HepG2 (cell line): ENCODE data around the gene GUCY2C. TPM values are rescaled to one million over a fixed set of nuclear protein-coding genes. Genes with fewer than 3 reads are reported as not detected.

ENCODE experiments used
- CHD2 ChIP-seq: IDR thresholded peaks from 2 replicates; pipeline ENCODE4 v1.6.1; 2011; ENCODE audit warnings: low read depth, low read length, improper control_type of control experiment
- KDM5A ChIP-seq: fragments of 200-600 bp; sonication (generic); IDR thresholded peaks from 2 replicates; pipeline ENCODE4 v1.7.0; 2018; ENCODE audit warnings: antibody characterized with exemption, mild to moderate bottlenecking, low read length, borderline replicate concordance
- NPAS2 ChIP-seq: sonication (generic); formaldehyde crosslinking; IDR thresholded peaks from 2 replicates; pipeline ENCODE4 v1.8.0; 2022; ENCODE audit warnings: mild to moderate bottlenecking, missing genetic modification reagents, borderline replicate concordance
- TBP ChIP-seq: sonication (generic); formaldehyde crosslinking; IDR thresholded peaks from 2 replicates; pipeline ENCODE4 v1.5.0; 2020; ENCODE audit warnings: missing genetic modification reagents
- ZNF280B ChIP-seq: sonication (generic); formaldehyde crosslinking; IDR thresholded peaks from 2 replicates; pipeline ENCODE4 v1.5.0; 2020; ENCODE audit warnings: missing genetic modification reagents, mild to moderate bottlenecking, borderline replicate concordance
- ZNF335 ChIP-seq: sonication (generic); formaldehyde crosslinking; IDR thresholded peaks from 2 replicates; pipeline ENCODE4 v1.4.0; 2020; ENCODE audit warnings: missing genetic modification reagents
- ZNF749 ChIP-seq: sonication (generic); formaldehyde crosslinking; IDR thresholded peaks from 2 replicates; pipeline ENCODE4 v1.8.0; 2022; ENCODE audit warnings: mild to moderate bottlenecking, missing genetic modification reagents, moderate library complexity, borderline replicate concordance
- polyA plus RNA-seq, 8 experiments: library from polyadenylated mRNA; depleted of rRNA in 3 of 8; stranded (reverse) in 7 of 8; unstranded in 1 of 8; fragments of >200 nt; fragmentation: Illumina TruSeq in 4 of 8; extraction: Trizol in 4 of 8; gene quantifications; 2 replicates each; pipeline versions ENCODE4 v1.2.1 to v1.2.3, GENCODE V29; 2011 to 2016; ENCODE audit warnings: low read depth in 4 of 8, missing spikeins in 1 of 8, mixed read lengths in 1 of 8; ENCODE audit not compliant: insufficient read depth in 1 of 8
- total RNA-seq, 5 experiments: library from RNA; depleted of rRNA; stranded (reverse); fragments of >200 nt; fragmentation: Illumina TruSeq; extraction: Trizol; gene quantifications; 2 replicates each; pipeline ENCODE4 v1.2.3, GENCODE V29; 2016; ENCODE audit warnings: low read depth in 1 of 5
- TF ChIP-seq, protein P1 (sequence below): sonication (generic); formaldehyde crosslinking; IDR thresholded peaks from 2 replicates; pipeline ENCODE4 v1.5.0; 2020; ENCODE audit warnings: mild to moderate bottlenecking, missing genetic modification reagents, borderline replicate concordance

Gene GUCY2C
- total and polyA plus RNA-seq, 2 of the 13 experiments (the other 11 are each of a cell fraction or from before 2014, with no cell fraction given) = not detected

- TF ChIP-seq, protein P1, sequence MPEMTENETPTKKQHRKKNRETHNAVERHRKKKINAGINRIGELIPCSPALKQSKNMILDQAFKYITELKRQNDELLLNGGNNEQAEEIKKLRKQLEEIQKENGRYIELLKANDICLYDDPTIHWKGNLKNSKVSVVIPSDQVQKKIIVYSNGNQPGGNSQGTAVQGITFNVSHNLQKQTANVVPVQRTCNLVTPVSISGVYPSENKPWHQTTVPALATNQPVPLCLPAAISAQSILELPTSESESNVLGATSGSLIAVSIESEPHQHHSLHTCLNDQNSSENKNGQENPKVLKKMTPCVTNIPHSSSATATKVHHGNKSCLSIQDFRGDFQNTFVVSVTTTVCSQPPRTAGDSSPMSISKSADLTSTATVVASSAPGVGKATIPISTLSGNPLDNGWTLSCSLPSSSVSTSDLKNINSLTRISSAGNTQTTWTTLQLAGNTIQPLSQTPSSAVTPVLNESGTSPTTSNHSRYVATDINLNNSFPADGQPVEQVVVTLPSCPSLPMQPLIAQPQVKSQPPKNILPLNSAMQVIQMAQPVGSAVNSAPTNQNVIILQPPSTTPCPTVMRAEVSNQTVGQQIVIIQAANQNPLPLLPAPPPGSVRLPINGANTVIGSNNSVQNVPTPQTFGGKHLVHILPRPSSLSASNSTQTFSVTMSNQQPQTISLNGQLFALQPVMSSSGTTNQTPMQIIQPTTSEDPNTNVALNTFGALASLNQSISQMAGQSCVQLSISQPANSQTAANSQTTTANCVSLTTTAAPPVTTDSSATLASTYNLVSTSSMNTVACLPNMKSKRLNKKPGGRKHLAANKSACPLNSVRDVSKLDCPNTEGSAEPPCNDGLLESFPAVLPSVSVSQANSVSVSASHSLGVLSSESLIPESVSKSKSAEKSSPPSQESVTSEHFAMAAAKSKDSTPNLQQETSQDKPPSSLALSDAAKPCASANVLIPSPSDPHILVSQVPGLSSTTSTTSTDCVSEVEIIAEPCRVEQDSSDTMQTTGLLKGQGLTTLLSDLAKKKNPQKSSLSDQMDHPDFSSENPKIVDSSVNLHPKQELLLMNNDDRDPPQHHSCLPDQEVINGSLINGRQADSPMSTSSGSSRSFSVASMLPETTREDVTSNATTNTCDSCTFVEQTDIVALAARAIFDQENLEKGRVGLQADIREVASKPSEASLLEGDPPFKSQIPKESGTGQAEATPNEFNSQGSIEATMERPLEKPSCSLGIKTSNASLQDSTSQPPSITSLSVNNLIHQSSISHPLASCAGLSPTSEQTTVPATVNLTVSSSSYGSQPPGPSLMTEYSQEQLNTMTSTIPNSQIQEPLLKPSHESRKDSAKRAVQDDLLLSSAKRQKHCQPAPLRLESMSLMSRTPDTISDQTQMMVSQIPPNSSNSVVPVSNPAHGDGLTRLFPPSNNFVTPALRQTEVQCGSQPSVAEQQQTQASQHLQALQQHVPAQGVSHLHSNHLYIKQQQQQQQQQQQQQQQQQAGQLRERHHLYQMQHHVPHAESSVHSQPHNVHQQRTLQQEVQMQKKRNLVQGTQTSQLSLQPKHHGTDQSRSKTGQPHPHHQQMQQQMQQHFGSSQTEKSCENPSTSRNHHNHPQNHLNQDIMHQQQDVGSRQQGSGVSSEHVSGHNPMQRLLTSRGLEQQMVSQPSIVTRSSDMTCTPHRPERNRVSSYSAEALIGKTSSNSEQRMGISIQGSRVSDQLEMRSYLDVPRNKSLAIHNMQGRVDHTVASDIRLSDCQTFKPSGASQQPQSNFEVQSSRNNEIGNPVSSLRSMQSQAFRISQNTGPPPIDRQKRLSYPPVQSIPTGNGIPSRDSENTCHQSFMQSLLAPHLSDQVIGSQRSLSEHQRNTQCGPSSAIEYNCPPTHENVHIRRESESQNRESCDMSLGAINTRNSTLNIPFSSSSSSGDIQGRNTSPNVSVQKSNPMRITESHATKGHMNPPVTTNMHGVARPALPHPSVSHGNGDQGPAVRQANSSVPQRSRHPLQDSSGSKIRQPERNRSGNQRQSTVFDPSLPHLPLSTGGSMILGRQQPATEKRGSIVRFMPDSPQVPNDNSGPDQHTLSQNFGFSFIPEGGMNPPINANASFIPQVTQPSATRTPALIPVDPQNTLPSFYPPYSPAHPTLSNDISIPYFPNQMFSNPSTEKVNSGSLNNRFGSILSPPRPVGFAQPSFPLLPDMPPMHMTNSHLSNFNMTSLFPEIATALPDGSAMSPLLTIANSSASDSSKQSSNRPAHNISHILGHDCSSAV (CRISPR knock-in tag) = no peak
- TF ChIP-seq NPAS2 (CRISPR knock-in tag) = no peak
- no peak for TF ChIP-seq CHD2
- TF ChIP-seq TBP (CRISPR knock-in tag) = no peak
- no peak for TF ChIP-seq ZNF749
- TF ChIP-seq ZNF335 (CRISPR knock-in tag) = no peak
- no peak for TF ChIP-seq ZNF280B (CRISPR knock-in tag)
- no peak for TF ChIP-seq KDM5A
Measured at GRCh38 chr12:14563046-14563445, 133.4 kb downstream of the GUCY2C start (continued).

Other genes starting within 250 kb of the GUCY2C start
- gene PLBD1, start 128.7 kb downstream of the GUCY2C start, total RNA-seq (2016; rRNA removed; fragmentation: Illumina TruSeq; extraction: Trizol) = not detected in 2 replicates
- not detected in 2 replicates for gene PLBD1, start 128.7 kb downstream of the GUCY2C start, polyA plus RNA-seq (2011; rRNA removed)
- 31.0 and 44.4 TPM in 2 replicates for gene WBP11, start 106.9 kb upstream of the GUCY2C start, total RNA-seq (2016; rRNA removed; fragmentation: Illumina TruSeq; extraction: Trizol)
- 6.6 and 7.6 TPM in 2 replicates for gene WBP11, start 106.9 kb upstream of the GUCY2C start, polyA plus RNA-seq (2011; rRNA removed)
- gene C12orf60, start 107.1 kb upstream of the GUCY2C start, total RNA-seq (2016; rRNA removed; fragmentation: Illumina TruSeq; extraction: Trizol) = 1.4 and 2.3 TPM in 2 replicates
- 0.55 and 0.69 TPM in 2 replicates for gene C12orf60, start 107.1 kb upstream of the GUCY2C start, polyA plus RNA-seq (2011; rRNA removed)
- gene SMCO3, start 117.6 kb upstream of the GUCY2C start, total RNA-seq (2016; rRNA removed; fragmentation: Illumina TruSeq; extraction: Trizol) = 0.11 and 0.42 TPM in 2 replicates
- gene SMCO3, start 117.6 kb upstream of the GUCY2C start, polyA plus RNA-seq (2011; rRNA removed) = 0.14 and 0.29 TPM in 2 replicates
- gene ART4, start 146.9 kb upstream of the GUCY2C start, total RNA-seq (2016; rRNA removed; fragmentation: Illumina TruSeq; extraction: Trizol) = 12.0 and 20.3 TPM in 2 replicates
- gene ART4, start 146.9 kb upstream of the GUCY2C start, polyA plus RNA-seq (2011; rRNA removed) = 15.9 and 17.6 TPM in 2 replicates
- not detected in 2 replicates for gene MGP, start 189.3 kb upstream of the GUCY2C start, total RNA-seq (2016; rRNA removed; fragmentation: Illumina TruSeq; extraction: Trizol)
- gene MGP, start 189.3 kb upstream of the GUCY2C start, polyA plus RNA-seq (2011; rRNA removed) = not detected in 2 replicates
- 5.1 and 6.6 TPM in 2 replicates for gene ERP27, start 241.9 kb upstream of the GUCY2C start, total RNA-seq (2016; rRNA removed; fragmentation: Illumina TruSeq; extraction: Trizol)
- gene ERP27, start 241.9 kb upstream of the GUCY2C start, polyA plus RNA-seq (2011; rRNA removed) = 1.6 and 1.8 TPM in 2 replicates